ENCODE results near the gene EEF1A2. TPM values are rescaled to one million over a fixed set of nuclear protein-coding genes. Genes with fewer than 3 reads are reported as not detected.
A peak's percentile ranks its signal among the peaks of the same experiment; 100 is the strongest.

The EEF1A2 gene
- total RNA-seq, 1 experiment from 2014 or later, result 30.7 TPM

DNA sequence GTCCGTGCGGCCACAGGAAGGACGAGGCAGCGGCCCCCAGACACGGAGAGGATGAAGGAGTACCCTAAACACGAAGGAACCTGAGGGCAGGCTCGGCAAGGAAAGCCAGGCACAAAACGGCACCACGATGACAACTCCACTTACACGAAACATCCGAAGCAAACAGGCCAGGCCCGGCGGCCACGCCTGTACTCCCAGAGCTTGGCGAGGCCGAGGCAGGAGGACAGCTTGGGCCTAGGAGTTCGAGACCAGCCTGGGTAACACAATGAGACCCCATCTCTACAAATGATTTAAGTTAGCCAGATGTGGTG, 39.9 kb downstream of the EEF1A2 start:
- no peak for DNase-seq
- H3K4me3 ChIP-seq (ENCODE audit: insufficient read depth, low read depth, low read length), result no peak overlapping the region
- H3K27me3 ChIP-seq (ENCODE audit: control insufficient read depth, insufficient read depth, low read length), result no peaks in the 10 kb centered on the region
- H3K36me3 ChIP-seq (replicated peaks; ENCODE audit: control insufficient read depth, insufficient read depth, low read length), result no peaks in the 10 kb centered on the region

GRCh38 chr20:63458170-63459069, 40.5 kb downstream of the EEF1A2 start:
- no peak for DNase-seq
- Histone ChIP-seq H3K36me3 (replicated peaks; ENCODE audit: control insufficient read depth, insufficient read depth, low read length) (no peaks in the 10 kb centered on the region), H3K4me3 (ENCODE audit: insufficient read depth, low read depth, low read length) (no peak overlapping the region), H3K27me3 (ENCODE audit: control insufficient read depth, insufficient read depth, low read length) (no peaks in the 10 kb centered on the region)

- DNase-seq, result no peak
- Histone ChIP-seq H3K4me3 (ENCODE audit: insufficient read depth, low read depth, low read length) (no peak overlapping the region), H3K36me3 (replicated peaks; ENCODE audit: control insufficient read depth, insufficient read depth, low read length) (no peaks in the 10 kb centered on the region), H3K27me3 (ENCODE audit: control insufficient read depth, insufficient read depth, low read length) (no peaks in the 10 kb centered on the region)
Observed at GRCh38 chr20:63457737-63458136, 41.1 kb downstream of the EEF1A2 start.

DNA sequence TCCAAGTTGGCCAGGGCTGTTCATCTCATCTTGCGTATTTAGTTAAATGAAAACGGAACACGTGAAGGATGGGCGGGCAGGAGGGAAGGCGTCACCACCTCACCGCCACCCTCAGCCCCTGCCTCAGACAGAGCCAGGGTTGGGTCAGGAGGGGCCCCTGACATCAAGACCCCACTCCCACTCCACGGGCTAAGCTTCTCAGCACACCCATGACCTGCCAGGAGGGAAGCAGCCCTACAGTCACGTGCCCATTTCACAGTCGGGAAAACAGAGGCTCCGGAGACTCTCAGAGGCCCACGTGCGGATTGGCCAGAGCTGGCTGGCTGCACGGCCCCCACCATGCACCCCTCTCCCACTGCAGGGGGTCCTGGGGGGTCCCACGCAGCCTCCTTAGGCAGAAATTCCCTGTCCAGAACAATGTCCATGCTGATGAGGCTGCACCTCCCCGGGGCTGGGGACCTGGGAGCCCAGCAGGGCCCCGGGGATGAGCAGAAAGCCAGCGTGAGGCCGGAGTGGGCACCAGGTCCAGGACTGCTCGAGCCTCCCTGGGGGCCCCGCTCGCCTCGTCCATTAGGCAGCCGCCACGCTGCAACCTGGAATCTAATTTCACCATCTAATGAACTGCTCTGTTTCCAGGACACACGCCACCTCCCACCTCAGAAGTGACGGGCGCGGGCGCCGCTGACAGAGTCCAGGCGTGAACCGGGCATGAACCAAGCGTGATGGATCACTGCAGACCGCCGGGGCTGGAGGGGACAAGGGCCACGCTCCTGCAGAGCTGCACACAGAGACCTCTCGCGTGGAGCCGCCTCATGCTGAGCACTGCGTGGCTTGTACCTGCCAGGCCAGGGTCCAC, 42.2 kb downstream of the EEF1A2 start:
- DNase-seq, result no peak
- H3K4me3 ChIP-seq (ENCODE audit: insufficient read depth, low read depth, low read length), result no peak overlapping the region
- H3K27me3 ChIP-seq (ENCODE audit: control insufficient read depth, insufficient read depth, low read length), result no peaks in the 10 kb centered on the region
- H3K36me3 ChIP-seq (replicated peaks; ENCODE audit: control insufficient read depth, insufficient read depth, low read length), result no peaks in the 10 kb centered on the region

- Histone ChIP-seq H3K27me3 (ENCODE audit: control insufficient read depth, insufficient read depth, low read length) (no peaks in the 10 kb centered on the region), H3K36me3 (replicated peaks; ENCODE audit: control insufficient read depth, insufficient read depth, low read length) (no peaks in the 10 kb centered on the region), H3K4me3 (ENCODE audit: insufficient read depth, low read depth, low read length) (no peak overlapping the region)
- DNase-seq, result no peak
Observed at GRCh38 chr20:63455568-63455859, 43.4 kb downstream of the EEF1A2 start.

DNA sequence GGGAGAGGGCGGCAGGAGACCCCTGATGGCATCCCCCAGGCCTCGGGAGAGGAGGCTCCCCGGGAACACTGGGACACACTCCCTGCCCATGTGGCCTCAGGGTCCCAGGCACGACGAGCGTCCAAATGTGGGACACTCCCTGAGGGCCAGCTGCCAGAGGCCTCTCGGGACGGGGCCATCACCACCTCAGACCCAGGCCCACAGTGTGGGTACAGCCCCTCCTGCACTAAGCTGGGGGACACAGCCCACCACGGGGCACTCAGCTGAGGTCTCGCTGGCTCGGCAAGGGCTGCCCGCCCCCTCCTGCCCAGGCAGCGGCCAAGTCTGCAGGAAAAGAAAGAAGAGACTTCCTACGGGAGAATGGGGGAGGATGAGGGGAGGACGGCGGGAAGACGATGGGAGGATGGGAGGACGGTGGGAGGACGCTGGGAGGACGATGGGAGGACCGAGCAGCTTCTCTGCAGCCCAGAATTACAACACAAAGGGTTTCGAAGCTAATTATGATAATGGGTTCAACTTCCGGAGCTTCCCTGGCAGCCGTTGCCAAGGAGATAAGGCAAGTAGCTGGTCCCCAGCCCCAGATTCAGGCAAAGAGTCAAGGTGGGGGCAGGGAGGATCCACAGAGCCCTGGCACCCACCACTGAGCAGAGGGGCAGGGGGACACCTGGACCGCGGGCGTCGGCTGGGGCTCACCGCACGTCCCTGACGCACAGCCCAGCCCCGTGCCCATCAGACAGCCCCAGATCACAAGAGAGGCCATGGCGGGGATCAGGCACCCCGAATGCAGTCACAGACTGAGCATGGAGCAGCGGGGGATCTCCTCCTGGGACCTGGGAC, 43.9 kb downstream of the EEF1A2 start:
- H3K27me3 ChIP-seq (ENCODE audit: control insufficient read depth, insufficient read depth, low read length), result no peaks in the 10 kb centered on the region
- peak; percentile 88 for DNase-seq
- no peaks in the 10 kb centered on the region for H3K36me3 ChIP-seq (replicated peaks; ENCODE audit: control insufficient read depth, insufficient read depth, low read length)
- no peak overlapping the region for H3K4me3 ChIP-seq (ENCODE audit: insufficient read depth, low read depth, low read length)

DNA sequence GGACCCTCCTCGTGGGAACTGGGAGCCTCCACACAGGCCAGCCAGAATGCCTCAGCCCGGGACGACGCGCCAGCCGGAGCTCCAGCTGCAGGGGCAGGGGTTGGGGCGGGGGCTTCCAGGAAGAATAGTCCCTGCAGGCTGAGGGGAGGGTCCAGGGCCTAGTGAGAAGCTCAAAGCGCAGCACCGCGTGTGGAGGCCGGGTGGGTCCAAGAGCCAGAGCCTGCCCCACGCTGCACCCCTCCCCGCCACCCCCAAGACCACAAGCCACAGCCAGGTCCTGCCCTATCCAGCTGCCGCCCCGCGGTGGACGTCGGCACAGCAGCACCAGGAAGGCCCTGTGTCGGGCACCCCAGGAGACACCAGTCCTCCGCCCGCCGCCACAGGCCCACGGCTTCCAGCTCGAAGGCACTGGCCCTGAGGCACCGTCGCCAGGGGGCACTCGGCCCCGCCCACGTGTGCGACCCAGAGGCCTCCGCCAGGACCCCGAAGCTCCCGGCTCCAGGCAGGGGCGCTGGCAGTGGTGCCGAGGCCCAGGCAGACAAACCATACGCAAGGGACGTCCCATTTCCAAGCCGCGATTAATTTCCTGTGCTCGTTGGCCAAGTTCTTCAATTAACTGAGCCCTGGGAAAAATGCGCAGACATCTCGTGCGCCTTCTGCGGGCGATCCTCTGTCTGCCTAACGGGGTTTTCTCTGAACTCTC, 45.9 kb downstream of the EEF1A2 start:
- peak; percentile 84 for DNase-seq
- Histone ChIP-seq H3K27me3 (ENCODE audit: control insufficient read depth, insufficient read depth, low read length) (no peaks in the 10 kb centered on the region), H3K4me3 (ENCODE audit: insufficient read depth, low read depth, low read length) (no peak overlapping the region), H3K36me3 (replicated peaks; ENCODE audit: control insufficient read depth, insufficient read depth, low read length) (no peaks in the 10 kb centered on the region)

GRCh38 chr20:63452341-63452740, 46.5 kb downstream of the EEF1A2 start:
- no peak for DNase-seq
- no peak overlapping the region for H3K4me3 ChIP-seq (ENCODE audit: insufficient read depth, low read depth, low read length)
- H3K36me3 ChIP-seq (replicated peaks; ENCODE audit: control insufficient read depth, insufficient read depth, low read length), result no peaks in the 10 kb centered on the region
- no peaks in the 10 kb centered on the region for H3K27me3 ChIP-seq (ENCODE audit: control insufficient read depth, insufficient read depth, low read length)

DNA sequence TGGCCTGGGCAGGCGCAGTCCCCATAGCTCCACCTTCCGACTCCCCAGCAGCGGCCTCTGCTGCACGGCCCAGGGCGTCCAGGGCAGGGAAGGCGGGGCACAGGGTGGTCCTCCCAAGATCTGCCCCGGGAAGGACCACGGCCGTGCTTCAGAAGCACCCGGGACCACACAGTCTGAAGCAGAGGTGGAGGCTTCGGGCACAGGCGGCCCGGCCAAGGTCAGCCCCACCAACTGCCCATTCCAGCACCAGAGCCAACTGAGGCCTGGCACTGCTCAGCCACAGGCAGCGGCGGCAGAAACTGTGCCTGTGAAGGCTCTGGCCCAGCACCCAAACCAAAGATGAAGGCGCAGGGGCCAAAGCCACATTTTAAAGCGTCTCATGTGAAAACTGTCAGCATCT, 47.1 kb downstream of the EEF1A2 start:
- H3K36me3 ChIP-seq (replicated peaks; ENCODE audit: control insufficient read depth, insufficient read depth, low read length), result no peaks in the 10 kb centered on the region
- H3K4me3 ChIP-seq (ENCODE audit: insufficient read depth, low read depth, low read length), result no peak overlapping the region
- H3K27me3 ChIP-seq (ENCODE audit: control insufficient read depth, insufficient read depth, low read length), result no peaks in the 10 kb centered on the region
- no peak for DNase-seq

DNA sequence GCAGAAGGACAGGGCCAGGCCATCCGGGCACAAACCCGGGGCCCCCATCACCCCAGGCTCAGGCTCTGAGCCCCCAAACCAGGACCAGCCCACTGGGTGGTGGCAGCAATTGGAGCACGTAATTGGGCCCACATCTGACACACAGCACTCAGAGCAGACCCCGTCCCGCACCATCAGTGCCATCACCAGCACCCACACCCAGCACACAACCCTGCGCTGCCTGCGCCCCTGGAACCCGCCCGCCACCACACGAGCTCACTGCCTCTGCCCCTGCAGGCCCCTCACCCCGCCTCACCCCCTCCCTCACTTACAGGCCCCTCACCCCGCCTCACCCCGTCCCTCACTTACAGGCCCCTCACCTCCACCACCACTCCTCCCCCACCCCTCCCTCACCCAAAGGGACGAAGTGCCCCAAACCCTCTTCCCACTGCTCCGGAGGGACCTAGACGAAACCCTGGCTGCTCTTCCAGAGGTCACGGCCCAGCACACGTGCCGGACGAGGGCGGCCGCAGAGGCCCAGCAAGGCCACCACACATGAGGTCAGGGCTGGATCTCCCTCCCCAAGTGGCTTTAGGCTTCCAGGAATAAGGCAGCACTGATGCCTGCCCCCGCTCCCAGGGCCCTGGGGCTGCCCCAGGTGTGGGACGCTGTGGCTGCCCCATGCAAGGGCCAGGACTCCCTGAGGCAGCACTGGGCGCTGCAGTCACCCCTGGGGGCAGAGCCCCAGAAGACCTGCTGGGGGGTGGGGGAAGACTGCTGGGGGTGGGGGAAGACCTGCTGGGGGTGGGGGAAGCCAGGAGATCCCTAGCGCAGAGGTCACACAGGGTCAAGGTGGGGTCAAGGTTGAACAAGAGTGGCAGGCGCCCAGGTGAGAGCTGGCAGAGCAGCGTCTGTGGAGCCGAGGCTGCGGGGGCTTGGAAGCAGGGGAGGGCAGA, 48.8 kb downstream of the EEF1A2 start:
- peak; percentile 83 for DNase-seq
- Histone ChIP-seq H3K4me3 (ENCODE audit: insufficient read depth, low read depth, low read length) (no peak overlapping the region), H3K36me3 (replicated peaks; ENCODE audit: control insufficient read depth, insufficient read depth, low read length) (no peaks in the 10 kb centered on the region), H3K27me3 (ENCODE audit: control insufficient read depth, insufficient read depth, low read length) (no peaks in the 10 kb centered on the region)

GRCh38 chr20:63449025-63449424, 49.9 kb downstream of the EEF1A2 start:
- Histone ChIP-seq H3K4me3 (ENCODE audit: insufficient read depth, low read depth, low read length) (no peak overlapping the region), H3K27me3 (ENCODE audit: control insufficient read depth, insufficient read depth, low read length) (no peaks in the 10 kb centered on the region), H3K36me3 (replicated peaks; ENCODE audit: control insufficient read depth, insufficient read depth, low read length) (no peaks in the 10 kb centered on the region)
- DNase-seq, result no peak

DNA sequence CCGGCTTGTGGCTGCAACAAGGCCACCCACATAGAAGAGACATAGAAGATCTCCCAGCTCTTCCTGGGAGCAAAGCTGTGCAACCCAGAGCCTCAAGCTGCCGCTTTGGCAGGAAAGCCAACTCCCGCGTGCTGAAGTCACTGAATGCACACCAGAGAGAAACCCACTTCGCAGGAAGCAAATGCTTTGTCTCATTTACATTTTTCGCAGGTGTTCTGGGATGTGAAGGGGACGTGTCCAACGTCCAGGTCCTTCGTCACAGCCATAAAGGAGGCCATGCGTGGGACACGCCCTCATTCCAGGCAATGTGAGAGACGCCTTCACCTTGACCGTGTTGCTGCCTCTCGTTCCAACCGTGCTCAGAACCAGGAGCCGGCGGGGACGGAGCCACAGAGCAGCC, 50.9 kb downstream of the EEF1A2 start:
- H3K4me3 ChIP-seq (ENCODE audit: insufficient read depth, low read depth, low read length), result no peak overlapping the region
- no peak for DNase-seq
- no peaks in the 10 kb centered on the region for H3K27me3 ChIP-seq (ENCODE audit: control insufficient read depth, insufficient read depth, low read length)
- no peaks in the 10 kb centered on the region for H3K36me3 ChIP-seq (replicated peaks; ENCODE audit: control insufficient read depth, insufficient read depth, low read length)

- no peak for DNase-seq
- Histone ChIP-seq H3K27me3 (ENCODE audit: control insufficient read depth, insufficient read depth, low read length) (no peaks in the 10 kb centered on the region), H3K36me3 (replicated peaks; ENCODE audit: control insufficient read depth, insufficient read depth, low read length) (no peaks in the 10 kb centered on the region), H3K4me3 (ENCODE audit: insufficient read depth, low read depth, low read length) (no peak overlapping the region)
Observed at GRCh38 chr20:63447320-63447719, 51.6 kb downstream of the EEF1A2 start.

Data from H7 (cell line).